ENCODE measurements around the gene NRP1.

DNA sequence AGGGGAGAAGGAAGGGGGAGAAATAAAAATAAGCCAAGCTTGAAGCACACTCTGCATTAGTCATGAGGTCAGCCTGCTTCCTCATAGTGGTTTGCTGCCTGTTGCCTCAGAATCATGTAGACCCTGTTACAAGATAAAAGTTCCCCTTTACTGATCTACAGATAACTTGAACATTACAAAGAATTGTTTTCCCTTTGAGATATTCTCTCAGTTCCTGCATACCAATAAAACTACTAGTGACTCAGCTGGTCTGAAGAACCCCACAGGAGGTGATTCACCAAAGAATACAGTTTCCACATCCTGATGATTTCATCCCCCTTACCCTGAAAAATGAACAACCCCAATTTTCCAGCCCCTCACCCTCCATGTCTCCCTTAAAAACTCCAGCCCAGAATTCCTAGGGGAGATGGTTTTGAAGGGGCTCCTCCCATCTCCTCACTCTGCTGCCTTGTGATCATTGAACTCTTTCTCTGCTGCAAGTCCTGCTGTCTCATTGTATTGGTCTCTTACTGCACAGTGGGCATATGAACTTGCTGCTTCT is 31.5 kb upstream of the NRP1 start:
- TF ChIP-seq, protein P1, sequence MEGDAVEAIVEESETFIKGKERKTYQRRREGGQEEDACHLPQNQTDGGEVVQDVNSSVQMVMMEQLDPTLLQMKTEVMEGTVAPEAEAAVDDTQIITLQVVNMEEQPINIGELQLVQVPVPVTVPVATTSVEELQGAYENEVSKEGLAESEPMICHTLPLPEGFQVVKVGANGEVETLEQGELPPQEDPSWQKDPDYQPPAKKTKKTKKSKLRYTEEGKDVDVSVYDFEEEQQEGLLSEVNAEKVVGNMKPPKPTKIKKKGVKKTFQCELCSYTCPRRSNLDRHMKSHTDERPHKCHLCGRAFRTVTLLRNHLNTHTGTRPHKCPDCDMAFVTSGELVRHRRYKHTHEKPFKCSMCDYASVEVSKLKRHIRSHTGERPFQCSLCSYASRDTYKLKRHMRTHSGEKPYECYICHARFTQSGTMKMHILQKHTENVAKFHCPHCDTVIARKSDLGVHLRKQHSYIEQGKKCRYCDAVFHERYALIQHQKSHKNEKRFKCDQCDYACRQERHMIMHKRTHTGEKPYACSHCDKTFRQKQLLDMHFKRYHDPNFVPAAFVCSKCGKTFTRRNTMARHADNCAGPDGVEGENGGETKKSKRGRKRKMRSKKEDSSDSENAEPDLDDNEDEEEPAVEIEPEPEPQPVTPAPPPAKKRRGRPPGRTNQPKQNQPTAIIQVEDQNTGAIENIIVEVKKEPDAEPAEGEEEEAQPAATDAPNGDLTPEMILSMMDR (IDR thresholded peaks at IDR 0.05; ENCODE audit: low read length): no peak
- TF ChIP-seq EZH2 (optimal IDR thresholded peaks at IDR 0.05; ENCODE audit: low read depth, low read length): no peak
